ENCODE data around the gene TTLL5.

DNA sequence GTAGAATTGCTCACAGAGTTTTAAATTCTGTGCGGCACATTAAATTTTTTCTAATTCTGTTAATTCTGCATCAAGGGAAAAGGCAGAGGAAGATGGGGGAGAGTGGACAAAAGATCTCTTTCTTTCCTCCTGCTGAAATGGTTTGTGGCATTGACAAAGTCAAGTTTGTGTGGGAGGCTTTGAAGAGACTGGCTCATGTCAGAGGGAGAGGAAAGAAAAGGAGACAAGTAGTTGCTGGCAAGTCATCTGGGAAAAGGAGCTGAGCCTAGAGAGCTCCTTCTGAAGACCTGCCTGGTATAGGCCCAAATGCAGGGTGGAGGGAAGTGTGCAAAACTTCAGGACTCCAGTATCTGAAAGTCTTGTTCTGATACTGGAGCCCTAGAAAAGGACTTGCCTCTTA lies 36.3 kb downstream of the TTLL5 start:
- TF ChIP-seq POLR2A (IDR thresholded peaks at IDR 0.05): no peak
- TF ChIP-seq, protein P1, sequence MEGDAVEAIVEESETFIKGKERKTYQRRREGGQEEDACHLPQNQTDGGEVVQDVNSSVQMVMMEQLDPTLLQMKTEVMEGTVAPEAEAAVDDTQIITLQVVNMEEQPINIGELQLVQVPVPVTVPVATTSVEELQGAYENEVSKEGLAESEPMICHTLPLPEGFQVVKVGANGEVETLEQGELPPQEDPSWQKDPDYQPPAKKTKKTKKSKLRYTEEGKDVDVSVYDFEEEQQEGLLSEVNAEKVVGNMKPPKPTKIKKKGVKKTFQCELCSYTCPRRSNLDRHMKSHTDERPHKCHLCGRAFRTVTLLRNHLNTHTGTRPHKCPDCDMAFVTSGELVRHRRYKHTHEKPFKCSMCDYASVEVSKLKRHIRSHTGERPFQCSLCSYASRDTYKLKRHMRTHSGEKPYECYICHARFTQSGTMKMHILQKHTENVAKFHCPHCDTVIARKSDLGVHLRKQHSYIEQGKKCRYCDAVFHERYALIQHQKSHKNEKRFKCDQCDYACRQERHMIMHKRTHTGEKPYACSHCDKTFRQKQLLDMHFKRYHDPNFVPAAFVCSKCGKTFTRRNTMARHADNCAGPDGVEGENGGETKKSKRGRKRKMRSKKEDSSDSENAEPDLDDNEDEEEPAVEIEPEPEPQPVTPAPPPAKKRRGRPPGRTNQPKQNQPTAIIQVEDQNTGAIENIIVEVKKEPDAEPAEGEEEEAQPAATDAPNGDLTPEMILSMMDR (IDR thresholded peaks at IDR 0.05): no peak

Data from tibial nerve (tissue), 3 donors.